HCT116 (cell line): Measurements from ENCODE around the gene LTBP1. TPM values are rescaled to one million over a fixed set of nuclear protein-coding genes. Genes with fewer than 3 reads are reported as not detected.

Source experiments
- ATAC-seq: fragments of 200-7000 bp; cut with Tn5 transposase; 2 replicates; pipeline ENCODE4 v1.9.1; 2020; ENCODE audit warnings: mild to moderate bottlenecking, moderate library complexity
- BruUV-seq: library from RNA; stranded (reverse); fragments of 400-500 nt; replicated peaks from 2 replicates; lab custom pipeline; 2021; lab: Mats Ljungman, UMichigan
- CTCF ChIA-PET: fragments of 300-600 bp; sonication (Branson Sonifier 250); formaldehyde crosslinking; loops from one replicate; lab custom pipeline; 2021; ENCODE audit warnings: antibody characterized with exemption; lab: Charles Lee
- POLR2A ChIA-PET: fragments of 300-600, 350-600 bp; sonication (Branson Sonifier 250); formaldehyde crosslinking; loops from one replicate; lab custom pipeline; 2021; ENCODE audit warnings: antibody characterized with exemption; lab: Charles Lee
- RAD21 ChIA-PET, 2 experiments: fragments of 300-600 bp; sonication (Branson Sonifier 250); formaldehyde crosslinking; loops; one replicate each; lab custom pipeline; 2023; ENCODE audit warnings: low total read pairs in 2 of 2; ENCODE audit not compliant: uncharacterized antibody in 2 of 2, unreplicated experiment in 2 of 2, low non-redundant PET in 1 of 2; lab: Charles Lee
- DNase-seq: peaks from one replicate; pipeline ENCODE4 v3.0.0-alpha.2; 2010; ENCODE audit warnings: low read depth, low spot score
- H2AFZ ChIP-seq: fragments of 200-600 bp; shearing (Covaris generic), sonication (generic); 2 replicates; pipeline ENCODE4 v1.6.1; 2017; ENCODE audit warnings: low read depth, mixed run types, mixed read lengths, antibody characterized with exemption, low read length; ENCODE audit not compliant: poor library complexity, severe bottlenecking
- H3K27ac ChIP-seq: 2 replicates; pipeline ENCODE4 v1.5.1; 2012; ENCODE audit warnings: low read depth, low read length
- H3K27me3 ChIP-seq: fragments of 200-600 bp; sonication (generic); 2 replicates; pipeline ENCODE4 v1.6.1; 2016; ENCODE audit warnings: mixed run types, low read length, mixed read lengths; ENCODE audit not compliant: insufficient read depth
- H3K36me3 ChIP-seq, 2 experiments: fragments of 200-500 bp in 1 of 2; fragments of 200-600 bp in 1 of 2; sonication (Bioruptor generic) in 1 of 2; sonication (generic) in 1 of 2; 2 replicates each; pipeline versions ENCODE4 v1.5.1 to v1.6.1; 2014 to 2016; ENCODE audit warnings: low read length in 2 of 2, inconsistent platforms in 1 of 2, mixed read lengths in 1 of 2, mixed run types in 1 of 2; ENCODE audit not compliant: insufficient read depth in 2 of 2, control insufficient read depth in 1 of 2
- H3K4me1 ChIP-seq, 2 experiments: fragments of 200-600 bp in 1 of 2; sonication (generic) in 1 of 2; 2 replicates each; pipeline versions ENCODE4 v1.5.1 to v1.6.1; 2012 to 2017; ENCODE audit warnings: low read length in 2 of 2, inconsistent platforms in 1 of 2, mild to moderate bottlenecking in 1 of 2, mixed read lengths in 1 of 2, mixed run types in 1 of 2, moderate library complexity in 1 of 2; ENCODE audit not compliant: insufficient read depth in 2 of 2, control insufficient read depth in 1 of 2
- H3K4me2 ChIP-seq: fragments of 200-600 bp; sonication (generic); 2 replicates; pipeline ENCODE4 v1.6.1; 2017; ENCODE audit warnings: mixed run types, low read length, mixed read lengths
- H3K4me3 ChIP-seq, 2 experiments: fragments of 200-600 bp in 1 of 2; sonication (generic) in 1 of 2; replicated peaks in 1 of 2; 2 replicates each; pipeline ENCODE4 v1.5.1; 2011 to 2016; ENCODE audit warnings: low read length in 2 of 2, control low read depth in 1 of 2, low read depth in 1 of 2, mild to moderate bottlenecking in 1 of 2, mixed read lengths in 1 of 2, mixed run types in 1 of 2
- H3K79me2 ChIP-seq: fragments of 200-600 bp; sonication (generic); 2 replicates; pipeline ENCODE4 v1.6.1; 2017; ENCODE audit warnings: mild to moderate bottlenecking, mixed run types, low read length, moderate library complexity, mixed read lengths; ENCODE audit not compliant: insufficient read depth
- H3K9ac ChIP-seq: fragments of 200-600 bp; sonication (generic); 2 replicates; pipeline ENCODE4 v1.6.1; 2016; ENCODE audit warnings: low read length, mixed read lengths
- H3K9me2 ChIP-seq: fragments of 200-600 bp; sonication (generic), shearing (Covaris generic); 2 replicates; pipeline ENCODE4 v1.6.1; 2017; ENCODE audit warnings: mixed run types, mild to moderate bottlenecking, moderate library complexity; ENCODE audit not compliant: insufficient read depth
- H3K9me3 ChIP-seq, 2 experiments: fragments of 200-500 bp in 1 of 2; fragments of 200-600 bp in 1 of 2; sonication (Bioruptor generic) in 1 of 2; sonication (generic) in 1 of 2; 2 replicates each; pipeline ENCODE4 v1.6.1; 2014 to 2017; ENCODE audit warnings: low read length in 2 of 2, mixed read lengths in 2 of 2, inconsistent platforms in 1 of 2, low read depth in 1 of 2, mild to moderate bottlenecking in 1 of 2, mixed run types in 1 of 2, moderate library complexity in 1 of 2; ENCODE audit not compliant: control insufficient read depth in 1 of 2, insufficient read depth in 1 of 2
- H4K20me1 ChIP-seq: fragments of 200-600 bp; sonication (generic), shearing (Covaris generic); 2 replicates; pipeline ENCODE4 v1.6.1; 2017; ENCODE audit warnings: mixed run types, mild to moderate bottlenecking, moderate library complexity; ENCODE audit not compliant: insufficient read depth
- ATF3 ChIP-seq: IDR thresholded peaks from 2 replicates; pipeline ENCODE4 v1.6.1; 2012
- EGR1 ChIP-seq: IDR thresholded peaks from 2 replicates; pipeline ENCODE4 v1.6.1; 2012; ENCODE audit warnings: low read depth
- EZH2 ChIP-seq: fragments of 200-600 bp; sonication (generic); IDR thresholded peaks from 2 replicates; pipeline ENCODE4 v1.6.1; 2017; ENCODE audit warnings: antibody characterized with exemption, mixed run types
- EZH2phosphoT487 ChIP-seq: fragments of 200-600 bp; IDR thresholded peaks from 2 replicates; pipeline ENCODE4 v1.6.1; 2018; ENCODE audit warnings: antibody characterized with exemption, borderline replicate concordance
- JUND ChIP-seq: IDR thresholded peaks from 2 replicates; pipeline ENCODE4 v1.6.1; 2012
- MAX ChIP-seq: IDR thresholded peaks from 2 replicates; pipeline ENCODE4 v1.6.1; 2012
- POLR2AphosphoS5 ChIP-seq: IDR thresholded peaks from 2 replicates; pipeline ENCODE4 v1.6.1; 2011; ENCODE audit warnings: mild to moderate bottlenecking, low read depth, low read length, moderate library complexity
- SP1 ChIP-seq: IDR thresholded peaks from 2 replicates; pipeline ENCODE4 v1.6.1; 2012; ENCODE audit warnings: low read depth
- TCF7L2 ChIP-seq: IDR thresholded peaks from 2 replicates; pipeline ENCODE4 v1.7.0; 2011; ENCODE audit warnings: borderline replicate concordance, inconsistent platforms; ENCODE audit not compliant: insufficient read depth, insufficient read length; ENCODE audit errors: extremely low read depth
- ZBTB33 ChIP-seq: IDR thresholded peaks from 2 replicates; pipeline ENCODE4 v1.6.1; 2011; ENCODE audit warnings: mild to moderate bottlenecking, low read length, moderate library complexity; ENCODE audit not compliant: insufficient replicate concordance; ENCODE audit errors: extremely low read depth
- intact Hi-C: fragments of 100-400 bp; cut with micrococcal nuclease; formaldehyde crosslinking; loops from 2 replicates; pipeline ENCODE4 v1.10.0; 2022
- total RNA-seq: library from RNA; stranded (reverse); gene quantifications from one replicate; pipeline ENCODE4 v1.2.1, GENCODE V29; 2021; ENCODE audit not compliant: unreplicated experiment

The LTBP1 gene
- total RNA-seq, 1 experiment from 2014 or later: 5.1 TPM

- no peak overlapping the region for H3K4me3 ChIP-seq
- intact Hi-C loops: no loop called here
- no peaks in the 10 kb centered on the region for H3K4me1 ChIP-seq
- H3K9me3 ChIP-seq: no peaks in the 10 kb centered on the region
- H3K79me2 ChIP-seq: no peaks in the 10 kb centered on the region
- H3K27me3 ChIP-seq: no peaks in the 10 kb centered on the region
- BruUV-seq: no TSS peak
- no peak overlapping the region for H2AFZ ChIP-seq
- POLR2A ChIA-PET: no interaction called here
- no peaks in the 10 kb centered on the region for H4K20me1 ChIP-seq
- DNase-seq (no peak), ATAC-seq (no peak)
- RAD21 ChIA-PET: no interaction called here
- no peak overlapping the region for H3K9ac ChIP-seq
- no peak overlapping the region for H3K27ac ChIP-seq
- TF ChIP-seq MAX: no peak
- TF ChIP-seq POLR2AphosphoS5: no peak
- no peak for TF ChIP-seq ZBTB33
- TF ChIP-seq JUND: no peak
- TF ChIP-seq ATF3: no peak
- TF ChIP-seq EGR1: no peak
- TF ChIP-seq EZH2: no peak
- TF ChIP-seq TCF7L2: no peak
- TF ChIP-seq SP1: no peak
- TF ChIP-seq EZH2phosphoT487: no peak
- CTCF ChIA-PET: no interaction called here
- H3K36me3 ChIP-seq: no peaks in the 10 kb centered on the region
- H3K9me2 ChIP-seq: no peaks in the 10 kb centered on the region
- no peak overlapping the region for H3K4me2 ChIP-seq
Measured at GRCh38 chr2:33215983-33216382, 269.2 kb downstream of the LTBP1 start.
